Mesenchymal stem cell (in vitro differentiated cells and primary cell): ENCODE measurements around the gene WNK1.

Source experiments
- DNase-seq: peaks from one replicate; pipeline ENCODE4 v3.0.0-alpha.2; 2013
- H2AFZ ChIP-seq: one replicate; pipeline ENCODE4 v1.6.1; 2013; ENCODE audit warnings: low read depth, mild to moderate bottlenecking, control low read depth, inconsistent platforms, low read length, moderate library complexity
- H2AK5ac ChIP-seq: 2 replicates; pipeline ENCODE4 v1.6.1; 2013; ENCODE audit warnings: low read length, moderate library complexity, mild to moderate bottlenecking, inconsistent platforms; ENCODE audit not compliant: severe bottlenecking
- H2BK120ac ChIP-seq: one replicate; pipeline ENCODE4 v1.6.1; 2013; ENCODE audit warnings: low read depth, mild to moderate bottlenecking, inconsistent platforms, low read length, moderate library complexity
- H2BK12ac ChIP-seq, 2 experiments: one replicate each; pipeline ENCODE4 v1.6.1; 2013; ENCODE audit warnings: inconsistent platforms in 2 of 2, low read length in 2 of 2, mild to moderate bottlenecking in 2 of 2, moderate library complexity in 2 of 2, control low read depth in 1 of 2
- H2BK15ac ChIP-seq: one replicate; pipeline ENCODE4 v1.6.1; 2013; ENCODE audit warnings: mild to moderate bottlenecking, low read depth, inconsistent platforms; ENCODE audit not compliant: poor library complexity, severe bottlenecking
- H2BK5ac ChIP-seq: 2 replicates; pipeline ENCODE4 v1.6.1; 2013; ENCODE audit warnings: low read depth, mild to moderate bottlenecking, low read length, control low read depth, inconsistent platforms; ENCODE audit not compliant: poor library complexity, severe bottlenecking
- H3K14ac ChIP-seq, 2 experiments: one replicate each; pipeline ENCODE4 v1.6.1; 2013; ENCODE audit warnings: inconsistent platforms in 2 of 2, low read length in 2 of 2, control low read depth in 1 of 2, mild to moderate bottlenecking in 1 of 2, moderate library complexity in 1 of 2
- H3K18ac ChIP-seq, 2 experiments: one replicate each; pipeline ENCODE4 v1.6.1; 2013; ENCODE audit warnings: inconsistent platforms in 2 of 2, low read length in 2 of 2, control low read depth in 1 of 2, low read depth in 1 of 2, mild to moderate bottlenecking in 1 of 2
- H3K23ac ChIP-seq, 2 experiments: one replicate each; pipeline ENCODE4 v1.6.1; 2013; ENCODE audit warnings: inconsistent platforms in 2 of 2, low read length in 2 of 2, mild to moderate bottlenecking in 2 of 2, moderate library complexity in 2 of 2, control low read depth in 1 of 2
- H3K27ac ChIP-seq: 2 replicates; pipeline ENCODE4 v1.5.1; 2013; ENCODE audit warnings: mild to moderate bottlenecking, moderate library complexity, low read length, control low read depth, inconsistent platforms; ENCODE audit not compliant: poor library complexity, severe bottlenecking
- H3K27me3 ChIP-seq, 2 experiments: 2 replicates each; pipeline versions ENCODE4 v1.6.1 to v1.7.0; 2013; ENCODE audit warnings: low read length in 2 of 2, mild to moderate bottlenecking in 2 of 2, moderate library complexity in 2 of 2, control low read depth in 1 of 2, inconsistent platforms in 1 of 2; ENCODE audit not compliant: control insufficient read depth in 1 of 2, insufficient read depth in 1 of 2
- H3K36me3 ChIP-seq, 2 experiments: 2 replicates each; pipeline versions ENCODE4 v1.6.1 to v1.7.0; 2013; ENCODE audit warnings: low read length in 2 of 2, control low read depth in 1 of 2, inconsistent platforms in 1 of 2, low read depth in 1 of 2, mild to moderate bottlenecking in 1 of 2; ENCODE audit not compliant: insufficient read depth in 2 of 2, control insufficient read depth in 1 of 2
- H3K4ac ChIP-seq, 2 experiments: one replicate each; pipeline ENCODE4 v1.6.1; 2013; ENCODE audit warnings: inconsistent platforms in 2 of 2, low read length in 2 of 2, mild to moderate bottlenecking in 2 of 2, moderate library complexity in 2 of 2, control low read depth in 1 of 2, low read depth in 1 of 2
- H3K4me1 ChIP-seq: 2 replicates; pipeline ENCODE4 v1.6.1; 2013; ENCODE audit warnings: low read depth, low read length, control low read depth; ENCODE audit not compliant: control insufficient read depth, insufficient read depth
- H3K4me2 ChIP-seq: 2 replicates; pipeline ENCODE4 v1.6.1; 2013; ENCODE audit warnings: low read length, mild to moderate bottlenecking, inconsistent platforms; ENCODE audit not compliant: poor library complexity, severe bottlenecking
- H3K4me3 ChIP-seq, 2 experiments: 2 replicates each; pipeline versions ENCODE4 v1.5.1 to v1.7.0; 2013; ENCODE audit warnings: low read length in 2 of 2, mild to moderate bottlenecking in 2 of 2, control low read depth in 1 of 2, low read depth in 1 of 2; ENCODE audit not compliant: insufficient read depth in 1 of 2
- H3K79me1 ChIP-seq: replicated peaks from 2 replicates; pipeline ENCODE4 v1.6.1; 2013; ENCODE audit warnings: mild to moderate bottlenecking, control low read depth, low read length, inconsistent platforms; ENCODE audit not compliant: poor library complexity, severe bottlenecking
- H3K9ac ChIP-seq: 2 replicates; pipeline ENCODE4 v1.7.0; 2013; ENCODE audit warnings: mild to moderate bottlenecking, low read length, moderate library complexity
- H3K9me3 ChIP-seq: 2 replicates; pipeline ENCODE4 v1.7.0; 2013; ENCODE audit warnings: mild to moderate bottlenecking, low read length; ENCODE audit not compliant: control insufficient read depth
- H4K8ac ChIP-seq: one replicate; pipeline ENCODE4 v1.6.1; 2013; ENCODE audit warnings: inconsistent platforms, mild to moderate bottlenecking, low read length, moderate library complexity
- H4K91ac ChIP-seq: one replicate; pipeline ENCODE4 v1.6.1; 2013; ENCODE audit warnings: mild to moderate bottlenecking, low read length, inconsistent platforms
- WGBS: methylation state at CpG from one replicate; pipeline ENCODE4 v1.1.7; 2013; ENCODE audit warnings: mixed read lengths; 5-methylcytosine and 5-hydroxymethylcytosine counted together

The WNK1 gene

GRCh38 chr12:873954-874353, 121.6 kb downstream of the WNK1 start:
- Histone ChIP-seq H2AFZ (no peak overlapping the region), H3K36me3 (peaks cover 7 to 91% of the 10 kb centered on the region in 2 experiments), H3K23ac (no peak overlapping the region), H2BK15ac (no peak overlapping the region), H3K4ac (no peak overlapping the region), H2BK5ac (no peak overlapping the region), H4K91ac (no peak overlapping the region), H3K9me3 (no peaks in the 10 kb centered on the region), H3K27ac (no peak overlapping the region), H3K14ac (no peak overlapping the region), H2BK12ac (no peak overlapping the region), H2BK120ac (no peak overlapping the region), H3K9ac (no peak overlapping the region), H3K4me1 (no peaks in the 10 kb centered on the region), H2AK5ac (no peak overlapping the region), H4K8ac (no peak overlapping the region), H3K79me1 (peaks cover 3% of the 10 kb centered on the region), H3K4me3 (no peak overlapping the region), H3K27me3 (no peaks in the 10 kb centered on the region), H3K18ac (no peak overlapping the region), H3K4me2 (no peak overlapping the region)
- DNase-seq: peak; percentile 20
- 58% methylated on average over 1 of the region's 2 CpGs for WGBS

GRCh38 chr12:879641-880040, 127.3 kb downstream of the WNK1 start:
- H4K91ac ChIP-seq: no peak overlapping the region
- no peak overlapping the region for H3K9ac ChIP-seq
- no peak overlapping the region for H3K27ac ChIP-seq
- H3K4me1 ChIP-seq: peaks cover 3% of the 10 kb centered on the region
- H3K14ac ChIP-seq: no peak overlapping the region
- H3K4me3 ChIP-seq: no peak overlapping the region
- no peaks in the 10 kb centered on the region for H3K27me3 ChIP-seq
- no peak overlapping the region for H2BK12ac ChIP-seq
- H3K9me3 ChIP-seq: no peaks in the 10 kb centered on the region
- peak; percentile 29 for DNase-seq
- H3K18ac ChIP-seq: no peak overlapping the region
- H3K79me1 ChIP-seq: peaks cover 9% of the 10 kb centered on the region
- no peak overlapping the region for H2BK15ac ChIP-seq
- H3K23ac ChIP-seq: no peak overlapping the region
- no peak overlapping the region for H3K4ac ChIP-seq
- H2BK5ac ChIP-seq: no peak overlapping the region
- no peak overlapping the region for H2AK5ac ChIP-seq
- H2AFZ ChIP-seq: no peak overlapping the region
- 76% methylated on average over 5 of the region's 5 CpGs for WGBS
- H4K8ac ChIP-seq: no peak overlapping the region
- no peak overlapping the region for H2BK120ac ChIP-seq
- H3K4me2 ChIP-seq: no peak overlapping the region
- H3K36me3 ChIP-seq: peaks cover 22 to 89% of the 10 kb centered on the region in 2 experiments

GRCh38 chr12:880656-881055, 128.3 kb downstream of the WNK1 start:
- Histone ChIP-seq H2BK5ac (no peak overlapping the region), H4K91ac (no peak overlapping the region), H3K27me3 (no peaks in the 10 kb centered on the region), H3K9me3 (no peaks in the 10 kb centered on the region), H3K36me3 (peaks cover 32 to 89% of the 10 kb centered on the region in 2 experiments), H3K4me1 (peaks cover 3% of the 10 kb centered on the region), H2BK120ac (no peak overlapping the region), H4K8ac (no peak overlapping the region), H2AFZ (no peak overlapping the region), H3K27ac (no peak overlapping the region), H2BK12ac (no peak overlapping the region), H3K9ac (no peak overlapping the region), H3K4me3 (no peak overlapping the region), H2AK5ac (no peak overlapping the region), H3K4me2 (no peak overlapping the region), H3K14ac (no peak overlapping the region), H3K79me1 (peaks cover 11% of the 10 kb centered on the region), H3K23ac (no peak overlapping the region), H2BK15ac (no peak overlapping the region), H3K18ac (no peak overlapping the region), H3K4ac (no peak overlapping the region)
- DNase-seq: no peak
- WGBS: 83% methylated on average over 3 of the region's 4 CpGs

GRCh38 chr12:884746-885414, 132.5 kb downstream of the WNK1 start:
- H3K27ac ChIP-seq: no peak overlapping the region

More at GRCh38 chr12:884746-885414, 132.5 kb downstream of the WNK1 start:
- H3K4ac ChIP-seq: no peak overlapping the region
- no peak overlapping the region for H3K23ac ChIP-seq
- H3K18ac ChIP-seq: no peak overlapping the region
- no peak overlapping the region for H2BK15ac ChIP-seq
- H3K4me3 ChIP-seq: no peak overlapping the region
- no peak overlapping the region for H3K9ac ChIP-seq
- H3K4me1 ChIP-seq: no peaks in the 10 kb centered on the region
- H3K14ac ChIP-seq: no peak overlapping the region
- H3K9me3 ChIP-seq: no peaks in the 10 kb centered on the region
- no peak overlapping the region for H2AFZ ChIP-seq
- H2AK5ac ChIP-seq: no peak overlapping the region
- H4K8ac ChIP-seq: no peak overlapping the region
- no peaks in the 10 kb centered on the region for H3K27me3 ChIP-seq
- 94% methylated on average over 5 of the region's 5 CpGs for WGBS
- H4K91ac ChIP-seq: no peak overlapping the region
- DNase-seq: no peak
- H2BK5ac ChIP-seq: no peak overlapping the region
- no peak overlapping the region for H2BK12ac ChIP-seq
- peaks cover 11% of the 10 kb centered on the region for H3K79me1 ChIP-seq
- no peak overlapping the region for H3K4me2 ChIP-seq
- H3K36me3 ChIP-seq: peaks cover 37 to 100% of the 10 kb centered on the region in 2 experiments
- no peak overlapping the region for H2BK120ac ChIP-seq
